HCT116 (cell line): ENCODE results near the gene TIMP3. TPM values are rescaled to one million over a fixed set of nuclear protein-coding genes. Genes with fewer than 3 reads are reported as not detected.

ENCODE experiments used
- ATAC-seq: fragments of 200-7000 bp; cut with Tn5 transposase; 2 replicates; pipeline ENCODE4 v1.9.1; 2020; ENCODE audit warnings: mild to moderate bottlenecking, moderate library complexity
- BruUV-seq: library from RNA; stranded (reverse); fragments of 400-500 nt; replicated peaks from 2 replicates; lab custom pipeline; 2021; lab: Mats Ljungman, UMichigan
- CTCF ChIA-PET: fragments of 300-600 bp; sonication (Branson Sonifier 250); formaldehyde crosslinking; loops from one replicate; lab custom pipeline; 2021; ENCODE audit warnings: antibody characterized with exemption; lab: Charles Lee
- POLR2A ChIA-PET: fragments of 300-600, 350-600 bp; sonication (Branson Sonifier 250); formaldehyde crosslinking; loops from one replicate; lab custom pipeline; 2021; ENCODE audit warnings: antibody characterized with exemption; lab: Charles Lee
- RAD21 ChIA-PET, 2 experiments: fragments of 300-600 bp; sonication (Branson Sonifier 250); formaldehyde crosslinking; loops; one replicate each; lab custom pipeline; 2023; ENCODE audit warnings: low total read pairs in 2 of 2; ENCODE audit not compliant: uncharacterized antibody in 2 of 2, unreplicated experiment in 2 of 2, low non-redundant PET in 1 of 2; lab: Charles Lee
- DNase-seq: peaks from one replicate; pipeline ENCODE4 v3.0.0-alpha.2; 2010; ENCODE audit warnings: low read depth, low spot score
- H2AFZ ChIP-seq: fragments of 200-600 bp; shearing (Covaris generic), sonication (generic); 2 replicates; pipeline ENCODE4 v1.6.1; 2017; ENCODE audit warnings: low read depth, mixed run types, mixed read lengths, antibody characterized with exemption, low read length; ENCODE audit not compliant: poor library complexity, severe bottlenecking
- H3K27ac ChIP-seq: 2 replicates; pipeline ENCODE4 v1.5.1; 2012; ENCODE audit warnings: low read depth, low read length
- H3K27me3 ChIP-seq: fragments of 200-600 bp; sonication (generic); 2 replicates; pipeline ENCODE4 v1.6.1; 2016; ENCODE audit warnings: mixed run types, low read length, mixed read lengths; ENCODE audit not compliant: insufficient read depth
- H3K36me3 ChIP-seq, 2 experiments: fragments of 200-500 bp in 1 of 2; fragments of 200-600 bp in 1 of 2; sonication (Bioruptor generic) in 1 of 2; sonication (generic) in 1 of 2; 2 replicates each; pipeline versions ENCODE4 v1.5.1 to v1.6.1; 2014 to 2016; ENCODE audit warnings: low read length in 2 of 2, inconsistent platforms in 1 of 2, mixed read lengths in 1 of 2, mixed run types in 1 of 2; ENCODE audit not compliant: insufficient read depth in 2 of 2, control insufficient read depth in 1 of 2
- H3K4me1 ChIP-seq, 2 experiments: fragments of 200-600 bp in 1 of 2; sonication (generic) in 1 of 2; 2 replicates each; pipeline versions ENCODE4 v1.5.1 to v1.6.1; 2012 to 2017; ENCODE audit warnings: low read length in 2 of 2, inconsistent platforms in 1 of 2, mild to moderate bottlenecking in 1 of 2, mixed read lengths in 1 of 2, mixed run types in 1 of 2, moderate library complexity in 1 of 2; ENCODE audit not compliant: insufficient read depth in 2 of 2, control insufficient read depth in 1 of 2
- H3K4me2 ChIP-seq: fragments of 200-600 bp; sonication (generic); 2 replicates; pipeline ENCODE4 v1.6.1; 2017; ENCODE audit warnings: mixed run types, low read length, mixed read lengths
- H3K4me3 ChIP-seq, 2 experiments: fragments of 200-600 bp in 1 of 2; sonication (generic) in 1 of 2; replicated peaks in 1 of 2; 2 replicates each; pipeline ENCODE4 v1.5.1; 2011 to 2016; ENCODE audit warnings: low read length in 2 of 2, control low read depth in 1 of 2, low read depth in 1 of 2, mild to moderate bottlenecking in 1 of 2, mixed read lengths in 1 of 2, mixed run types in 1 of 2
- H3K79me2 ChIP-seq: fragments of 200-600 bp; sonication (generic); 2 replicates; pipeline ENCODE4 v1.6.1; 2017; ENCODE audit warnings: mild to moderate bottlenecking, mixed run types, low read length, moderate library complexity, mixed read lengths; ENCODE audit not compliant: insufficient read depth
- H3K9ac ChIP-seq: fragments of 200-600 bp; sonication (generic); 2 replicates; pipeline ENCODE4 v1.6.1; 2016; ENCODE audit warnings: low read length, mixed read lengths
- H3K9me2 ChIP-seq: fragments of 200-600 bp; sonication (generic), shearing (Covaris generic); 2 replicates; pipeline ENCODE4 v1.6.1; 2017; ENCODE audit warnings: mixed run types, mild to moderate bottlenecking, moderate library complexity; ENCODE audit not compliant: insufficient read depth
- H3K9me3 ChIP-seq, 2 experiments: fragments of 200-500 bp in 1 of 2; fragments of 200-600 bp in 1 of 2; sonication (Bioruptor generic) in 1 of 2; sonication (generic) in 1 of 2; 2 replicates each; pipeline ENCODE4 v1.6.1; 2014 to 2017; ENCODE audit warnings: low read length in 2 of 2, mixed read lengths in 2 of 2, inconsistent platforms in 1 of 2, low read depth in 1 of 2, mild to moderate bottlenecking in 1 of 2, mixed run types in 1 of 2, moderate library complexity in 1 of 2; ENCODE audit not compliant: control insufficient read depth in 1 of 2, insufficient read depth in 1 of 2
- H4K20me1 ChIP-seq: fragments of 200-600 bp; sonication (generic), shearing (Covaris generic); 2 replicates; pipeline ENCODE4 v1.6.1; 2017; ENCODE audit warnings: mixed run types, mild to moderate bottlenecking, moderate library complexity; ENCODE audit not compliant: insufficient read depth
- ATF3 ChIP-seq: IDR thresholded peaks from 2 replicates; pipeline ENCODE4 v1.6.1; 2012
- CBX3 ChIP-seq: IDR thresholded peaks from 2 replicates; pipeline ENCODE4 v1.6.1; 2012; ENCODE audit warnings: low read depth
- CTCF ChIP-seq, 3 experiments: fragments of 200-600 bp in 1 of 3; sonication (generic) in 1 of 3; IDR thresholded peaks in 2 of 3; conservative IDR thresholded peaks in 1 of 3; 2 replicates each; pipeline ENCODE4 v1.5.1; 2012 to 2017; ENCODE audit warnings: low read depth in 2 of 3, low read length in 2 of 3, antibody characterized with exemption in 1 of 3, borderline replicate concordance in 1 of 3, control low read depth in 1 of 3, mild to moderate bottlenecking in 1 of 3, mixed read lengths in 1 of 3, mixed run types in 1 of 3, moderate library complexity in 1 of 3; ENCODE audit not compliant: insufficient read depth in 1 of 3
- EZH2 ChIP-seq: fragments of 200-600 bp; sonication (generic); IDR thresholded peaks from 2 replicates; pipeline ENCODE4 v1.6.1; 2017; ENCODE audit warnings: antibody characterized with exemption, mixed run types
- FOSL1 ChIP-seq: IDR thresholded peaks from 2 replicates; pipeline ENCODE4 v1.6.1; 2012; ENCODE audit warnings: low read depth
- POLR2A ChIP-seq: IDR thresholded peaks from 2 replicates; pipeline ENCODE4 v1.7.0; 2011; ENCODE audit warnings: borderline replicate concordance; ENCODE audit not compliant: insufficient read depth, insufficient read length; ENCODE audit errors: extremely low read depth
- POLR2AphosphoS5 ChIP-seq: IDR thresholded peaks from 2 replicates; pipeline ENCODE4 v1.6.1; 2011; ENCODE audit warnings: mild to moderate bottlenecking, low read depth, low read length, moderate library complexity
- RAD21 ChIP-seq: IDR thresholded peaks from 2 replicates; pipeline ENCODE4 v1.6.1; 2012; ENCODE audit warnings: low read depth, mild to moderate bottlenecking
- REST ChIP-seq: IDR thresholded peaks from 2 replicates; pipeline ENCODE4 v1.6.1; 2012; ENCODE audit warnings: low read depth
- SIN3A ChIP-seq: IDR thresholded peaks from 2 replicates; pipeline ENCODE4 v1.6.1; 2012; ENCODE audit warnings: low read depth
- SRF ChIP-seq: IDR thresholded peaks from 2 replicates; pipeline ENCODE4 v1.6.1; 2012; ENCODE audit warnings: low read depth
- ZFX ChIP-seq: fragments of 450-650 bp; IDR thresholded peaks from 2 replicates; pipeline ENCODE4 v1.6.1; 2017
- intact Hi-C: fragments of 100-400 bp; cut with micrococcal nuclease; formaldehyde crosslinking; loops from 2 replicates; pipeline ENCODE4 v1.10.0; 2022
- total RNA-seq: library from RNA; stranded (reverse); gene quantifications from one replicate; pipeline ENCODE4 v1.2.1, GENCODE V29; 2021; ENCODE audit not compliant: unreplicated experiment

TIMP3 gene
- total RNA-seq, 1 experiment from 2014 or later: 2.2 TPM

GRCh38 chr22:32896891-32897290, 95.4 kb downstream of the TIMP3 start (continued):
- TF ChIP-seq RAD21: no peak
- TF ChIP-seq POLR2AphosphoS5: no peak
- no peak for TF ChIP-seq EZH2
- no peak for TF ChIP-seq SIN3A
- TF ChIP-seq CBX3: no peak
- TF ChIP-seq SRF: no peak

GRCh38 chr22:32897400-32897799, 95.9 kb downstream of the TIMP3 start:
- no peaks in the 10 kb centered on the region for H3K4me1 ChIP-seq
- TF ChIP-seq ATF3 (no peak), SIN3A (no peak), CTCF (IDR thresholded peaks at IDR 0.05 in 2 of 3, conservative IDR thresholded peaks at IDR 0.05 in 1 of 3; ENCODE audit: borderline replicate concordance in 1 of 3, insufficient read depth in 1 of 3, low read depth in 2 of 3, low read length in 2 of 3) (no peak), FOSL1 (no peak), REST (no peak), POLR2AphosphoS5 (no peak), ZFX (no peak), SRF (no peak), POLR2A (no peak), RAD21 (no peak)
- no peak overlapping the region for H2AFZ ChIP-seq
- no peak overlapping the region for H3K27ac ChIP-seq
- ChIA-PET RAD21 (no interaction called here), CTCF (no interaction called here), POLR2A (no interaction called here)
- no TSS peak for BruUV-seq
- no peaks in the 10 kb centered on the region for H3K9me3 ChIP-seq
- H3K27me3 ChIP-seq: peaks cover 3% of the 10 kb centered on the region; the same call in 1 of the 2 replicates
- no peaks in the 10 kb centered on the region for H4K20me1 ChIP-seq
- no peak overlapping the region for H3K4me3 ChIP-seq
- H3K79me2 ChIP-seq: no peaks in the 10 kb centered on the region
- DNase-seq: no peak
- intact Hi-C loops: no loop called here
- no peak overlapping the region for H3K4me2 ChIP-seq
- H3K9me2 ChIP-seq: no peaks in the 10 kb centered on the region
- no peak for ATAC-seq
- no peaks in the 10 kb centered on the region for H3K36me3 ChIP-seq
- no peak overlapping the region for H3K9ac ChIP-seq
